C4-2B (cell line): ENCODE data around the gene KRT23.
A peak's percentile ranks its signal among the peaks of the same experiment; 100 is the strongest.

Experiments used
- H3K27ac ChIP-seq: fragments of 450-650 bp; 2 replicates; pipeline ENCODE4 v1.5.1; 2017
- ZFX ChIP-seq: fragments of 450-650 bp; IDR thresholded peaks from 2 replicates; pipeline ENCODE4 v1.6.1; 2017
- TF ChIP-seq, protein P1 (sequence below): fragments of 450-650 bp; conservative IDR thresholded peaks from 2 replicates; pipeline ENCODE4 v1.5.1; 2017; ENCODE audit warnings: mild to moderate bottlenecking

The KRT23 gene

GRCh38 chr17:40896916-40897455 is 40.5 kb downstream of the KRT23 start:
- H3K27ac ChIP-seq = no peak overlapping the region
- TF ChIP-seq ZFX = no peak
- TF ChIP-seq, protein P1, sequence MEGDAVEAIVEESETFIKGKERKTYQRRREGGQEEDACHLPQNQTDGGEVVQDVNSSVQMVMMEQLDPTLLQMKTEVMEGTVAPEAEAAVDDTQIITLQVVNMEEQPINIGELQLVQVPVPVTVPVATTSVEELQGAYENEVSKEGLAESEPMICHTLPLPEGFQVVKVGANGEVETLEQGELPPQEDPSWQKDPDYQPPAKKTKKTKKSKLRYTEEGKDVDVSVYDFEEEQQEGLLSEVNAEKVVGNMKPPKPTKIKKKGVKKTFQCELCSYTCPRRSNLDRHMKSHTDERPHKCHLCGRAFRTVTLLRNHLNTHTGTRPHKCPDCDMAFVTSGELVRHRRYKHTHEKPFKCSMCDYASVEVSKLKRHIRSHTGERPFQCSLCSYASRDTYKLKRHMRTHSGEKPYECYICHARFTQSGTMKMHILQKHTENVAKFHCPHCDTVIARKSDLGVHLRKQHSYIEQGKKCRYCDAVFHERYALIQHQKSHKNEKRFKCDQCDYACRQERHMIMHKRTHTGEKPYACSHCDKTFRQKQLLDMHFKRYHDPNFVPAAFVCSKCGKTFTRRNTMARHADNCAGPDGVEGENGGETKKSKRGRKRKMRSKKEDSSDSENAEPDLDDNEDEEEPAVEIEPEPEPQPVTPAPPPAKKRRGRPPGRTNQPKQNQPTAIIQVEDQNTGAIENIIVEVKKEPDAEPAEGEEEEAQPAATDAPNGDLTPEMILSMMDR = no peak

GRCh38 chr17:40895106-40895730 is 42.2 kb downstream of the KRT23 start:
- no peak overlapping the region for H3K27ac ChIP-seq
- TF ChIP-seq ZFX = no peak
- TF ChIP-seq, protein P1 = no peak

- TF ChIP-seq, protein P1 = no peak
- TF ChIP-seq ZFX = no peak
Observed at GRCh38 chr17:40888196-40888720, 49.2 kb downstream of the KRT23 start.

GRCh38 chr17:40886090-40886489 is 51.4 kb downstream of the KRT23 start:
- TF ChIP-seq ZFX = no peak
- TF ChIP-seq, protein P1 = no peak

More at GRCh38 chr17:40888196-40888720, 49.2 kb downstream of the KRT23 start:
- no peak overlapping the region for H3K27ac ChIP-seq

DNA sequence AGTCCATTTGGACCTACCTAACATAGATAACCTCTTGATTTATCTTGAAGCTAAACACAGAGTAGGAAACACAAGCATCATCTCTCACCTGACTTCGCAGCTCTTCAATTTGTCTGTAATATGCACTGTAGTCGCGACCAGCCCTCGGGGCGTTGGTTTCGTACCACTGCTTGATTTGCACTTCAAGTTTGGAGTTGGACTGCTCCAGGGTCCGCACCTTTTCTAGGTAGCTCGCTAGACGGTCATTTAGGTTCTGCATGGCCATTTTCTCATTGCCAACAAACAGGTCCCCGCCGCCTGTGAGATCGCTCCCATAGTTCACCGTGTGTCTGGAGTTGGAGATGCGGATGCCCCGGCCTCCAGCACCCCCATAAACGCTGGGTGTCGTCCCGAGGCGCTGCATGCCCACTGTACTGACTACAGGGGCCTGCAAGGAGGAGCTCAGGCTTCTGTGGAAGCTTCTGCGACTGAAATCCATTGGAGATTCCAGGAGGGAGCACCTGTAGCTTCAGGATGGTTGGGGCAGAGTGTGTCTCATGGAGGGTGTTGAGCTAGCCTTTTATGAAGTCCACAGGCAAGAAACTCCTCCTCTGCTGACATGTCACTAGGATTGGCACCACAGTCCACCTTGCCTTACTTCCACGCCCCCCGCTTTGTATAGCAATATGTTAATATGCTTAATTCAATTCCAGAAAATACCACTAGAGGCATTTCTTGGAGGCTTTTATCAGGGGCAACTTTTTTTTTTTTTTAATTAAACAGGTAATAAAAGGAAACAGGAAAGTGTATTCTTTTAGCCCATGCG is 52.5 kb downstream of the KRT23 start, which contains the start of gene KRT20:
TSS of gene KRT20 (minus strand) at position 535 of the 805 bp plus-strand sequence. CDS start at position 478, 57 bp downstream.
- H3K27ac ChIP-seq = no peak within 1 kb of the TSS
- TF ChIP-seq ZFX = no peak
- TF ChIP-seq, protein P1 = peak; percentile 63

More at GRCh38 chr17:40886090-40886489, 51.4 kb downstream of the KRT23 start:
- no peak overlapping the region for H3K27ac ChIP-seq

DNA sequence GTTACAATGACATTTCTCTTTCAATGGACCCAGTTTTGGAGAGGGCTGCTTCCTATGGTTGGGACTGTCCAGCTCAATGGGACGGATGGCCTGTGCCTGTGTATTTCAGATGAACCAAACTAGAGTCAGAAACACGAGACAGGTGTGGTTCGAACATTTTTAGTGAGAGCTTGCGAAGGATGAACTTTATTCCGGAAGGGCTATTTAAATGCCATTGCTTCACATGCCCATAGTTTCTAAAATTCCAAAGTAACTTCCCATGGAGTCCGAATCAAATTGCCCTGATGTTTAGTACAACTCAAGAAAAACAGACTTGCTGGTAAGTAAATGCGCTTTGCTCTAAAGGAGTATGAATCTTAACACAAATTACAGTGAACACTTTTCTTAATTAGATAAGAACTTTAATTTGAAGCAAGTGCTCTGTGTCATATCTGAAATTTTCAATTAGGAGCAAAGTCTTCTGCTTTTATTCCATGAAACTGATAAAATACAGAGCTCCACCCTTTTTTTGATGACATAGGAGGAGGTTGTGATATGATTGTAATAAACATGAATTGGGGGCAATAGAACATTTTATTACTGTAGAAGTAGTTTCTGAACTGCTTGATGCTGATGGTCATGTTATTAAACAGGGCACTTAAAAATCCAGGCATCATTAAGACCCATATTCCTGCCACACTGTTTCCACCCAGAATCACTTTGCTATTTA is 53.7 kb downstream of the KRT23 start:
- no peak overlapping the region for H3K27ac ChIP-seq
- TF ChIP-seq, protein P1 = no peak
- no peak for TF ChIP-seq ZFX
